IMR-90 (cell line): ENCODE measurements around the gene CD164L2. TPM values are rescaled to one million over a fixed set of nuclear protein-coding genes. Genes with fewer than 3 reads are reported as not detected.

ENCODE experiments used
- ATAC-seq: fragments of 200-7000 bp; cut with Tn5 transposase; 2 replicates; pipeline ENCODE4 v1.9.1; 2020; ENCODE audit warnings: low read depth, mild to moderate bottlenecking, moderate library complexity
- BruUV-seq: library from RNA; stranded (reverse); fragments of 400-500 nt; replicated peaks from 2 replicates; lab custom pipeline; 2021; lab: Mats Ljungman, UMichigan
- CTCF ChIA-PET: fragments of 300-600 bp; formaldehyde crosslinking; extraction: SDS; loops from one replicate; lab custom pipeline; 2021; ENCODE audit warnings: antibody characterized with exemption; lab: Yijun Ruan, JAX
- POLR2A ChIA-PET: fragments of 300-600 bp; sonication (Branson Sonifier 250); formaldehyde crosslinking; loops from one replicate; lab custom pipeline; 2022; ENCODE audit warnings: antibody characterized with exemption; ENCODE audit not compliant: unreplicated experiment; lab: Charles Lee
- DNase-seq: peaks from one replicate; pipeline ENCODE4 v3.0.0; 2013
- H2AFZ ChIP-seq: replicated peaks from 2 replicates; pipeline ENCODE3; 2013; ENCODE audit warnings: low read length, mild to moderate bottlenecking; ENCODE audit not compliant: poor library complexity
- H2AK5ac ChIP-seq: 2 replicates; pipeline ENCODE4 v1.6.1; 2013; ENCODE audit warnings: low read depth, low read length, inconsistent platforms
- H2AK9ac ChIP-seq: replicated peaks from 2 replicates; pipeline ENCODE3; 2013; ENCODE audit warnings: mild to moderate bottlenecking, low read depth, low read length, moderate library complexity; ENCODE audit not compliant: poor library complexity
- H2BK120ac ChIP-seq: 2 replicates; pipeline ENCODE4 v1.6.1; 2013; ENCODE audit warnings: low read depth, low read length, inconsistent platforms
- H2BK15ac ChIP-seq: 3 replicates; pipeline ENCODE4 v1.6.1; 2013; ENCODE audit warnings: low read depth, low read length, inconsistent platforms
- H2BK20ac ChIP-seq: 2 replicates; pipeline ENCODE4 v1.6.1; 2013; ENCODE audit warnings: low read depth, mild to moderate bottlenecking, inconsistent platforms, low read length, moderate library complexity
- H2BK5ac ChIP-seq: 2 replicates; pipeline ENCODE4 v1.6.1; 2013; ENCODE audit warnings: mild to moderate bottlenecking, low read depth, low read length, inconsistent platforms; ENCODE audit not compliant: poor library complexity, severe bottlenecking
- H3K14ac ChIP-seq: replicated peaks from 2 replicates; pipeline ENCODE4 v1.6.1; 2013; ENCODE audit warnings: low read depth, low read length, inconsistent platforms
- H3K18ac ChIP-seq: 2 replicates; pipeline ENCODE4 v1.6.1; 2013; ENCODE audit warnings: low read depth, low read length, control low read depth
- H3K23ac ChIP-seq: 2 replicates; pipeline ENCODE4 v1.6.1; 2013; ENCODE audit warnings: low read depth, low read length, inconsistent platforms
- H3K27ac ChIP-seq: 2 replicates; pipeline ENCODE4 v1.5.1; 2013; ENCODE audit warnings: mild to moderate bottlenecking, control low read depth, low read length; ENCODE audit not compliant: insufficient read depth
- H3K27me3 ChIP-seq: 2 replicates; pipeline ENCODE4 v1.6.1; 2013; ENCODE audit warnings: low read length; ENCODE audit not compliant: control insufficient read depth, insufficient read depth
- H3K36me3 ChIP-seq: 2 replicates; pipeline ENCODE4 v1.6.1; 2013; ENCODE audit warnings: low read length, mixed read lengths; ENCODE audit not compliant: control insufficient read depth, insufficient read depth
- H3K4ac ChIP-seq: 2 replicates; pipeline ENCODE4 v1.6.1; 2013; ENCODE audit warnings: low read depth, low read length, inconsistent platforms
- H3K4me1 ChIP-seq: 2 replicates; pipeline ENCODE4 v1.6.1; 2013; ENCODE audit warnings: low read length, mixed read lengths; ENCODE audit not compliant: control insufficient read depth, insufficient read depth
- H3K4me2 ChIP-seq: 2 replicates; pipeline ENCODE4 v1.6.1; 2013; ENCODE audit warnings: low read depth, mild to moderate bottlenecking, control low read depth, low read length, moderate library complexity
- H3K4me3 ChIP-seq: 2 replicates; pipeline ENCODE4 v1.5.1; 2013; ENCODE audit warnings: low read depth, mild to moderate bottlenecking, control low read depth, low read length, moderate library complexity; ENCODE audit not compliant: insufficient read depth
- H3K56ac ChIP-seq: 2 replicates; pipeline ENCODE4 v1.6.1; 2013; ENCODE audit warnings: low read length, inconsistent platforms; ENCODE audit not compliant: insufficient read depth; ENCODE audit errors: extremely low read depth
- H3K79me1 ChIP-seq, 2 experiments: 2 replicates each; pipeline ENCODE4 v1.6.1; 2013; ENCODE audit warnings: low read length in 2 of 2, inconsistent platforms in 1 of 2, low read depth in 1 of 2
- H3K9ac ChIP-seq: 2 replicates; pipeline ENCODE4 v1.6.1; 2013; ENCODE audit warnings: low read depth, low read length, control low read depth
- H3K9me1 ChIP-seq: 2 replicates; pipeline ENCODE4 v1.6.1; 2013; ENCODE audit warnings: low read length, inconsistent platforms; ENCODE audit not compliant: insufficient read depth
- H3K9me3 ChIP-seq: 2 replicates; pipeline ENCODE4 v1.6.1; 2013; ENCODE audit warnings: low read length; ENCODE audit not compliant: control insufficient read depth, insufficient read depth
- H4K20me1 ChIP-seq: 2 replicates; pipeline ENCODE4 v1.6.1; 2013; ENCODE audit warnings: low read length, inconsistent platforms; ENCODE audit not compliant: insufficient read depth
- H4K5ac ChIP-seq: 2 replicates; pipeline ENCODE4 v1.6.1; 2013; ENCODE audit warnings: mild to moderate bottlenecking, low read depth, low read length, control low read depth
- H4K8ac ChIP-seq, 2 experiments: 2 replicates each; pipeline ENCODE4 v1.6.1; 2013; ENCODE audit warnings: low read depth in 2 of 2, low read length in 2 of 2, control low read depth in 1 of 2, inconsistent platforms in 1 of 2
- H4K91ac ChIP-seq: 2 replicates; pipeline ENCODE4 v1.6.1; 2013; ENCODE audit warnings: low read depth, low read length, inconsistent platforms; ENCODE audit not compliant: insufficient read depth
- CTCF ChIP-seq: conservative IDR thresholded peaks from 2 replicates; pipeline ENCODE4 v1.5.1; 2012; ENCODE audit warnings: mild to moderate bottlenecking, low read depth, low read length, improper control_type of control experiment
- FOS ChIP-seq: fragments of 150-350 bp; IDR thresholded peaks from 2 replicates; pipeline ENCODE4 v1.6.1; 2016; ENCODE audit warnings: low read depth, low read length
- MAZ ChIP-seq: IDR thresholded peaks from 2 replicates; pipeline ENCODE4 v1.6.1; 2012; ENCODE audit warnings: low read depth, mild to moderate bottlenecking, low read length, improper control_type of control experiment, moderate library complexity, borderline replicate concordance
- MXI1 ChIP-seq: IDR thresholded peaks from 2 replicates; pipeline ENCODE4 v1.6.1; 2012; ENCODE audit warnings: low read depth, mild to moderate bottlenecking, low read length, moderate library complexity, borderline replicate concordance
- NFE2L2 ChIP-seq: fragments of 150-350 bp; IDR thresholded peaks from 2 replicates; pipeline ENCODE4 v1.6.1; 2016; ENCODE audit warnings: low read depth, mild to moderate bottlenecking, low read length
- RAD21 ChIP-seq: IDR thresholded peaks from 2 replicates; pipeline ENCODE4 v1.6.1; 2012; ENCODE audit warnings: low read length, improper control_type of control experiment
- RFX5 ChIP-seq: IDR thresholded peaks from 2 replicates; pipeline ENCODE4 v1.8.0; 2012; ENCODE audit warnings: low read depth, mild to moderate bottlenecking, low read length, moderate library complexity
- SMC3 ChIP-seq: fragments of 150-350 bp; IDR thresholded peaks from 2 replicates; pipeline ENCODE4 v1.6.1; 2016; ENCODE audit warnings: low read depth, mild to moderate bottlenecking, antibody characterized with exemption, low read length, moderate library complexity
- WGBS, 2 experiments: methylation state at CpG; one replicate each; pipeline versions ENCODE4 v1.1.5 to v1.1.7; 2013; ENCODE audit warnings: missing lambda C conversion rate in 2 of 2; ENCODE audit not compliant: insufficient read length in 1 of 2; ENCODE audit errors: extremely low coverage in 2 of 2; 5-methylcytosine and 5-hydroxymethylcytosine counted together
- dilution Hi-C: fragments of 300-500 bp; cut with HindIII; formaldehyde crosslinking; loops from one replicate; pipeline ENCODE4 v1.14.3; 2018; ENCODE audit warnings: low sequenced_read_pairs; ENCODE audit not compliant: unreplicated experiment
- in situ Hi-C: fragments of 300-500 bp; cut with MboI; formaldehyde crosslinking; loops from 3 replicates; pipeline ENCODE4 v1.14.3; 2019; ENCODE audit warnings: low sequenced_read_pairs, inconsistent platforms, mixed read lengths
- intact Hi-C: fragments of 100-400 bp; cut with micrococcal nuclease; formaldehyde crosslinking; loops from 2 replicates; pipeline ENCODE4 v1.10.0; 2022
- polyA plus RNA-seq, 3 experiments: library from polyadenylated mRNA; depleted of rRNA; stranded (reverse); fragments of >200 nt; gene quantifications; 2 replicates each; pipeline ENCODE4 v1.2.3, GENCODE V29; 2012; ENCODE audit warnings: low replicate concordance in 1 of 3
- total RNA-seq: library from RNA; depleted of rRNA; stranded (reverse); fragments of >200 nt; gene quantifications from 2 replicates; pipeline ENCODE4 v1.2.3, GENCODE V29; 2012

Gene CD164L2
- total and polyA plus RNA-seq, 2 of the 4 experiments (the other 2 are of a cell fraction) = not detected

GRCh38 chr1:27416387-27417111 lies 33.4 kb upstream of the CD164L2 start:
- H3K9ac ChIP-seq = no peak overlapping the region
- no peak overlapping the region for H4K5ac ChIP-seq
- POLR2A ChIA-PET = no interaction called here
- H2AK5ac ChIP-seq = no peak overlapping the region
- H2BK15ac ChIP-seq = no peak overlapping the region
- H3K4ac ChIP-seq = no peak overlapping the region; the same call in 1 of the 2 replicates
- ATAC-seq = peak; percentile 55
- in situ Hi-C loops = loop anchor here (10.0 kb wide), 1 partner anchor 248 kb away; no protein-coding TSS in a partner anchor
- no peak overlapping the region for H4K91ac ChIP-seq
- H3K56ac ChIP-seq = no peak overlapping the region
- H3K79me1 ChIP-seq = peaks cover 31 to 71% of the 10 kb centered on the region in 2 experiments
- H3K36me3 ChIP-seq = peaks cover 46% of the 10 kb centered on the region
- H3K4me1 ChIP-seq = peaks cover 11% of the 10 kb centered on the region
- H4K8ac ChIP-seq = no peak overlapping the region
- no peak for TF ChIP-seq RFX5
- no peak for TF ChIP-seq MXI1
- TF ChIP-seq RAD21 = peak; percentile 67
- no peak for TF ChIP-seq NFE2L2
- TF ChIP-seq SMC3 = peak; percentile 80
- TF ChIP-seq CTCF = peak; percentile 65
- TF ChIP-seq FOS = no peak
- TF ChIP-seq MAZ = 0 out of 2 replicates have a peak, but pooled peaks have one; percentile 17
- no TSS peak for BruUV-seq
- intact Hi-C loops = loop anchor here (1.0 kb wide), 1 partner anchor 190 kb away; no protein-coding TSS in a partner anchor
- no peak overlapping the region for H3K27ac ChIP-seq
- no peak overlapping the region for H3K4me2 ChIP-seq
- H4K20me1 ChIP-seq = no peaks in the 10 kb centered on the region
- H3K23ac ChIP-seq = no peak overlapping the region
- H2AK9ac ChIP-seq = peak overlapping the region; percentile 30
- H3K4me3 ChIP-seq = no peak overlapping the region
- dilution Hi-C loops = no loop called here
- peak; percentile 73 for DNase-seq
- CTCF ChIA-PET = interaction anchor here (0.6 to 1.6 kb wide), 12 partner anchors 8 to 341 kb away, joined by 3 to 6 read pairs (median 4); partner anchors contain the start of gene AHDC1
- no peaks in the 10 kb centered on the region for H3K27me3 ChIP-seq
- H2BK20ac ChIP-seq = no peak overlapping the region
- no peak overlapping the region for H3K18ac ChIP-seq
- H2BK120ac ChIP-seq = no peak overlapping the region
- H3K14ac ChIP-seq = no peak overlapping the region
- no CpG with 5 or more reads among the region's 3 CpGs for WGBS, 2 experiments
- peaks cover 8% of the 10 kb centered on the region; the same call in 1 of the 2 replicates for H3K9me1 ChIP-seq
- no peaks in the 10 kb centered on the region for H3K9me3 ChIP-seq
- no peak overlapping the region for H2AFZ ChIP-seq
- no peak overlapping the region for H2BK5ac ChIP-seq
